SK-N-SH (cell line): Measurements from ENCODE around the gene COBL. TPM values are rescaled to one million over a fixed set of nuclear protein-coding genes. Genes with fewer than 3 reads are reported as not detected.

Experiments
- CTCF ChIA-PET: fragments of 300-600, 350-600 bp; formaldehyde crosslinking; extraction: SDS; loops from one replicate; lab custom pipeline; 2021; lab: Yijun Ruan, JAX
- POLR2A ChIA-PET: fragments of 350-600 bp; sonication (Branson Sonifier 250); formaldehyde crosslinking; extraction: SDS; loops from one replicate; lab custom pipeline; 2020; ENCODE audit warnings: antibody characterized with exemption, inconsistent platforms; lab: Yijun Ruan, JAX
- DNase-seq: peaks from one replicate; pipeline ENCODE4 v3.0.0; 2012
- H2AFZ ChIP-seq: fragments of 200-600 bp; sonication (generic); 2 replicates; pipeline ENCODE4 v1.8.1; 2016; ENCODE audit warnings: antibody characterized with exemption, mild to moderate bottlenecking, low read depth
- H3F3A ChIP-seq: fragments of 200-600 bp; sonication (generic); replicated peaks from 2 replicates; pipeline ENCODE3; 2016; ENCODE audit warnings: antibody characterized with exemption, mild to moderate bottlenecking; ENCODE audit not compliant: insufficient read depth
- H3K27ac ChIP-seq, 2 experiments: fragments of 200-500 bp in 1 of 2; fragments of 200-600 bp in 1 of 2; sonication (Bioruptor generic) in 1 of 2; sonication (generic), shearing (Covaris generic) in 1 of 2; 2 replicates each; pipeline versions ENCODE4 v1.5.1 to v1.6.1; 2014 to 2016; ENCODE audit warnings: low read depth in 2 of 2, inconsistent platforms in 1 of 2, low read length in 1 of 2, mild to moderate bottlenecking in 1 of 2, mixed read lengths in 1 of 2
- H3K27me3 ChIP-seq: fragments of 200-600 bp; sonication (generic), shearing (Covaris generic); 2 replicates; pipeline ENCODE4 v1.6.1; 2016; ENCODE audit warnings: mixed run types; ENCODE audit not compliant: insufficient read depth
- H3K36me3 ChIP-seq, 2 experiments: fragments of 200-500 bp in 1 of 2; fragments of 200-600 bp in 1 of 2; sonication (Bioruptor generic) in 1 of 2; sonication (generic) in 1 of 2; replicated peaks in 1 of 2; 2 replicates each; pipeline versions ENCODE3 to v1.5.1; 2014 to 2016; ENCODE audit warnings: low read length in 1 of 2, mild to moderate bottlenecking in 1 of 2; ENCODE audit not compliant: insufficient read depth in 2 of 2, control insufficient read depth in 1 of 2
- H3K4me1 ChIP-seq, 2 experiments: fragments of 200-500 bp in 1 of 2; fragments of 200-600 bp in 1 of 2; sonication (Bioruptor generic) in 1 of 2; sonication (generic), shearing (Covaris generic) in 1 of 2; 2 replicates each; pipeline versions ENCODE4 v1.5.1 to v1.6.1; 2014 to 2016; ENCODE audit warnings: low read depth in 1 of 2, low read length in 1 of 2, mixed run types in 1 of 2; ENCODE audit not compliant: insufficient read depth in 2 of 2, control insufficient read depth in 1 of 2
- H3K4me2 ChIP-seq: fragments of 200-600 bp; sonication (generic), shearing (Covaris generic); 2 replicates; pipeline ENCODE4 v1.6.1; 2017; ENCODE audit warnings: mixed run types
- H3K4me3 ChIP-seq, 2 experiments: fragments of 200-500 bp in 1 of 2; fragments of 200-600 bp in 1 of 2; sonication (Bioruptor generic) in 1 of 2; sonication (generic), shearing (Covaris generic) in 1 of 2; 2 replicates each; pipeline versions ENCODE4 v1.5.1 to v1.8.1; 2014 to 2016; ENCODE audit warnings: low read depth in 2 of 2, inconsistent platforms in 1 of 2, low read length in 1 of 2, mild to moderate bottlenecking in 1 of 2, mixed read lengths in 1 of 2, moderate library complexity in 1 of 2
- H3K79me2 ChIP-seq: fragments of 200-600 bp; sonication (generic); 2 replicates; pipeline ENCODE4 v1.8.1; 2017; ENCODE audit warnings: mild to moderate bottlenecking; ENCODE audit not compliant: insufficient read depth
- H3K9ac ChIP-seq: fragments of 200-600 bp; sonication (generic); 2 replicates; pipeline ENCODE4 v1.6.1; 2017; ENCODE audit warnings: mixed run types
- H3K9me2 ChIP-seq: fragments of 200-600 bp; sonication (generic); 2 replicates; pipeline ENCODE4 v1.6.1; 2017; ENCODE audit warnings: mixed run types
- H3K9me3 ChIP-seq: fragments of 200-600 bp; sonication (generic); 2 replicates; pipeline ENCODE4 v1.6.1; 2017; ENCODE audit warnings: mixed run types, mild to moderate bottlenecking, moderate library complexity
- H4K20me1 ChIP-seq: fragments of 200-600 bp; sonication (generic); 2 replicates; pipeline ENCODE4 v1.6.1; 2017; ENCODE audit warnings: mild to moderate bottlenecking, mixed run types; ENCODE audit not compliant: insufficient read depth
- CTCF ChIP-seq: fragments of 200-600 bp; sonication (generic); IDR thresholded peaks from 2 replicates; pipeline ENCODE4 v1.6.1; 2017; ENCODE audit warnings: antibody characterized with exemption, mild to moderate bottlenecking, moderate library complexity
- FOXJ3 ChIP-seq: sonication (generic); formaldehyde crosslinking; IDR thresholded peaks from 2 replicates; pipeline ENCODE4 v1.5.1; 2020; ENCODE audit warnings: mild to moderate bottlenecking, missing genetic modification reagents
- IRF3 ChIP-seq: fragments of 150-350 bp; IDR thresholded peaks from 2 replicates; pipeline ENCODE4 v1.6.1; 2016; ENCODE audit warnings: mild to moderate bottlenecking, low read depth, low read length
- MAX ChIP-seq: IDR thresholded peaks from 2 replicates; pipeline ENCODE4 v1.4.0; 2012; ENCODE audit warnings: low read depth
- PBX3 ChIP-seq: IDR thresholded peaks from 2 replicates; pipeline ENCODE4; 2012
- POLR2AphosphoS5 ChIP-seq: IDR thresholded peaks from 2 replicates; pipeline ENCODE4 v1.6.1; 2012; ENCODE audit warnings: low read depth, low read length
- REST ChIP-seq: IDR thresholded peaks from 2 replicates; pipeline ENCODE4 v1.6.1; 2012; ENCODE audit warnings: mild to moderate bottlenecking, low read depth, low read length, moderate library complexity
- RXRA ChIP-seq: IDR thresholded peaks from 2 replicates; pipeline ENCODE4 v1.4.0; 2012; ENCODE audit warnings: low read depth, mild to moderate bottlenecking, borderline replicate concordance
- TAF1 ChIP-seq: IDR thresholded peaks from 2 replicates; pipeline ENCODE4 v1.6.1; 2012; ENCODE audit warnings: low read depth, mild to moderate bottlenecking, low read length, moderate library complexity, borderline replicate concordance
- TCF12 ChIP-seq: IDR thresholded peaks from 2 replicates; pipeline ENCODE4 v1.4.0; 2012
- TEAD4 ChIP-seq: IDR thresholded peaks from 2 replicates; pipeline ENCODE4 v1.4.0; 2012; ENCODE audit warnings: mild to moderate bottlenecking, borderline replicate concordance; ENCODE audit not compliant: insufficient read depth
- WGBS: methylation state at CpG from one replicate; pipeline ENCODE4 v1.1.6; 2017; ENCODE audit warnings: low lambda C conversion rate; 5-methylcytosine and 5-hydroxymethylcytosine counted together
- polyA plus RNA-seq, 3 experiments: library from polyadenylated mRNA; depleted of rRNA; stranded (reverse); fragments of >200 nt; gene quantifications; 2 replicates each; pipeline ENCODE4 v1.2.3, GENCODE V29; 2012

Gene COBL
- polyA plus RNA-seq, 1 of the 3 experiments (the other 2 are of a cell fraction), result under 0.01 TPM

- no peaks in the 10 kb centered on the region for H3K9me3 ChIP-seq
- no peak overlapping the region for H3K4me2 ChIP-seq
- no peak overlapping the region for H3K27ac ChIP-seq
- no peak overlapping the region for H3K9ac ChIP-seq
- 52% methylated on average over 8 of the region's 8 CpGs for WGBS
- H2AFZ ChIP-seq, result no peak overlapping the region
- POLR2A ChIA-PET, result no interaction called here
- no peak overlapping the region for H3K4me3 ChIP-seq
- H3K9me2 ChIP-seq, result no peaks in the 10 kb centered on the region
- no peaks in the 10 kb centered on the region for H4K20me1 ChIP-seq
- no peaks in the 10 kb centered on the region for H3K79me2 ChIP-seq
- CTCF ChIA-PET, result interaction anchor here (1.1 kb wide), 1 partner anchor 88 kb away, joined by 4 read pairs; no protein-coding TSS in a partner anchor
- peaks cover 44% of the 10 kb centered on the region for H3K27me3 ChIP-seq
- no peaks in the 10 kb centered on the region; a peak in 2 of 4 replicates for H3K4me1 ChIP-seq
- TF ChIP-seq TAF1 (no peak), TCF12 (no peak), FOXJ3 (no peak), CTCF (no peak), RXRA (no peak)
- no peaks in the 10 kb centered on the region for H3K36me3 ChIP-seq
- no peaks in the 10 kb centered on the region for H3F3A ChIP-seq
- no peak for DNase-seq
Observed at GRCh38 chr7:51073171-51073570, 243.4 kb downstream of the COBL start.

- Histone ChIP-seq H3K9me2 (no peaks in the 10 kb centered on the region), H3K4me1 (no peaks in the 10 kb centered on the region; a peak in 2 of 4 replicates), H2AFZ (no peak overlapping the region), H3K27ac (no peak overlapping the region), H3K36me3 (no peaks in the 10 kb centered on the region), H3F3A (no peaks in the 10 kb centered on the region), H3K4me2 (no peak overlapping the region), H3K27me3 (peaks cover 35% of the 10 kb centered on the region), H3K79me2 (no peaks in the 10 kb centered on the region), H3K9me3 (no peaks in the 10 kb centered on the region), H3K4me3 (no peak overlapping the region), H3K9ac (no peak overlapping the region), H4K20me1 (no peaks in the 10 kb centered on the region)
- ChIA-PET POLR2A (no interaction called here), CTCF (interaction anchor here (0.6 to 1.7 kb wide), 2 partner anchors 72 to 90 kb away, joined by 3 to 4 read pairs; no protein-coding TSS in a partner anchor)
- no peak for DNase-seq
- 6% methylated on average over 2 of the region's 2 CpGs for WGBS
- TF ChIP-seq REST (no peak), RXRA (no peak), IRF3 (no peak), POLR2AphosphoS5 (no peak), PBX3 (no peak), MAX (no peak), TEAD4 (no peak)
Observed at GRCh38 chr7:51072281-51072680, 244.3 kb downstream of the COBL start.
